Gastrocnemius medialis (tissue), 4 donors: ENCODE data around the gene SRRM5.

ENCODE experiments used
- POLR2A ChIP-seq, 2 donors: fragments of 450-650 bp; IDR thresholded peaks; one replicate each; pipeline ENCODE4 v1.6.1; 2017; ENCODE audit warnings: antibody characterized with exemption in 2 of 2, mild to moderate bottlenecking in 2 of 2, moderate library complexity in 2 of 2
- TF ChIP-seq, protein P1 (sequence below), 5 experiments: fragments of 450-650 bp in 3 of 5; fragments of 200-600 bp in 2 of 5; sonication (generic) in 2 of 5; IDR thresholded peaks in 4 of 5; conservative IDR thresholded peaks in 1 of 5; 1 replicate in 4 of 5; 2 replicates in 1 of 5; pipeline ENCODE4 v1.5.1; 2016 to 2019; ENCODE audit warnings: antibody characterized with exemption in 5 of 5, mild to moderate bottlenecking in 3 of 5, moderate library complexity in 3 of 5

- TF ChIP-seq, protein P1, sequence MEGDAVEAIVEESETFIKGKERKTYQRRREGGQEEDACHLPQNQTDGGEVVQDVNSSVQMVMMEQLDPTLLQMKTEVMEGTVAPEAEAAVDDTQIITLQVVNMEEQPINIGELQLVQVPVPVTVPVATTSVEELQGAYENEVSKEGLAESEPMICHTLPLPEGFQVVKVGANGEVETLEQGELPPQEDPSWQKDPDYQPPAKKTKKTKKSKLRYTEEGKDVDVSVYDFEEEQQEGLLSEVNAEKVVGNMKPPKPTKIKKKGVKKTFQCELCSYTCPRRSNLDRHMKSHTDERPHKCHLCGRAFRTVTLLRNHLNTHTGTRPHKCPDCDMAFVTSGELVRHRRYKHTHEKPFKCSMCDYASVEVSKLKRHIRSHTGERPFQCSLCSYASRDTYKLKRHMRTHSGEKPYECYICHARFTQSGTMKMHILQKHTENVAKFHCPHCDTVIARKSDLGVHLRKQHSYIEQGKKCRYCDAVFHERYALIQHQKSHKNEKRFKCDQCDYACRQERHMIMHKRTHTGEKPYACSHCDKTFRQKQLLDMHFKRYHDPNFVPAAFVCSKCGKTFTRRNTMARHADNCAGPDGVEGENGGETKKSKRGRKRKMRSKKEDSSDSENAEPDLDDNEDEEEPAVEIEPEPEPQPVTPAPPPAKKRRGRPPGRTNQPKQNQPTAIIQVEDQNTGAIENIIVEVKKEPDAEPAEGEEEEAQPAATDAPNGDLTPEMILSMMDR (IDR thresholded peaks at IDR 0.05 in 4 of 5, conservative IDR thresholded peaks at IDR 0.05 in 1 of 5), result no peak
- no peak for TF ChIP-seq POLR2A (IDR thresholded peaks at IDR 0.05)
Measured at GRCh38 chr19:43597876-43598275, 14.0 kb upstream of the SRRM5 start.
